Osteocyte (in vitro differentiated cells): ENCODE measurements around the gene SLITRK1. TPM values are rescaled to one million over a fixed set of nuclear protein-coding genes. Genes with fewer than 3 reads are reported as not detected.
A peak's percentile ranks its signal among the peaks of the same experiment; 100 is the strongest.

ENCODE experiments used
- DNase-seq: peaks from one replicate; pipeline ENCODE4 v3.0.0; 2021; ENCODE audit warnings: mixed read lengths; ENCODE audit not compliant: unreplicated experiment; ENCODE audit errors: extremely low spot score
- H3K27ac Mint-ChIP-seq: one replicate; pipeline ENCODE4 v1.8.0; 2021; ENCODE audit warnings: mild to moderate bottlenecking, mixed read lengths; ENCODE audit not compliant: unreplicated experiment
- H3K27me3 Mint-ChIP-seq: one replicate; pipeline ENCODE4 v1.8.0; 2021; ENCODE audit warnings: mixed read lengths; ENCODE audit not compliant: unreplicated experiment
- H3K36me3 Mint-ChIP-seq: one replicate; pipeline ENCODE4 v1.8.0; 2021; ENCODE audit warnings: mixed read lengths; ENCODE audit not compliant: unreplicated experiment
- H3K4me1 Mint-ChIP-seq: one replicate; pipeline ENCODE4 v1.8.0; 2021; ENCODE audit warnings: mixed read lengths; ENCODE audit not compliant: unreplicated experiment
- H3K4me3 Mint-ChIP-seq: one replicate; pipeline ENCODE4 v1.8.0; 2021; ENCODE audit warnings: mild to moderate bottlenecking, moderate library complexity, mixed read lengths; ENCODE audit not compliant: unreplicated experiment
- H3K9me3 Mint-ChIP-seq: one replicate; pipeline ENCODE4 v1.8.0; 2021; ENCODE audit warnings: mixed read lengths; ENCODE audit not compliant: unreplicated experiment
- long read RNA-seq: library from polyadenylated mRNA; unstranded; transcript quantifications from one replicate; pipeline ENCODE4 v2.0.0, GENCODE V29; 2021
- total RNA-seq: library from RNA; stranded (reverse); gene quantifications from 2 replicates; pipeline ENCODE4 v1.2.1, GENCODE V29; 2021
- TF ChIP-seq, protein P1 (sequence below): fragments of 200-600 bp; sonication (generic); IDR thresholded peaks from 2 replicates; pipeline ENCODE4 v1.5.0; 2021; ENCODE audit warnings: antibody characterized with exemption, mild to moderate bottlenecking, moderate library complexity

The SLITRK1 gene, protein sequence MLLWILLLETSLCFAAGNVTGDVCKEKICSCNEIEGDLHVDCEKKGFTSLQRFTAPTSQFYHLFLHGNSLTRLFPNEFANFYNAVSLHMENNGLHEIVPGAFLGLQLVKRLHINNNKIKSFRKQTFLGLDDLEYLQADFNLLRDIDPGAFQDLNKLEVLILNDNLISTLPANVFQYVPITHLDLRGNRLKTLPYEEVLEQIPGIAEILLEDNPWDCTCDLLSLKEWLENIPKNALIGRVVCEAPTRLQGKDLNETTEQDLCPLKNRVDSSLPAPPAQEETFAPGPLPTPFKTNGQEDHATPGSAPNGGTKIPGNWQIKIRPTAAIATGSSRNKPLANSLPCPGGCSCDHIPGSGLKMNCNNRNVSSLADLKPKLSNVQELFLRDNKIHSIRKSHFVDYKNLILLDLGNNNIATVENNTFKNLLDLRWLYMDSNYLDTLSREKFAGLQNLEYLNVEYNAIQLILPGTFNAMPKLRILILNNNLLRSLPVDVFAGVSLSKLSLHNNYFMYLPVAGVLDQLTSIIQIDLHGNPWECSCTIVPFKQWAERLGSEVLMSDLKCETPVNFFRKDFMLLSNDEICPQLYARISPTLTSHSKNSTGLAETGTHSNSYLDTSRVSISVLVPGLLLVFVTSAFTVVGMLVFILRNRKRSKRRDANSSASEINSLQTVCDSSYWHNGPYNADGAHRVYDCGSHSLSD
- 0.21 TPM in 2 replicates for total RNA-seq
- long read RNA-seq, result 0 reads

DNA sequence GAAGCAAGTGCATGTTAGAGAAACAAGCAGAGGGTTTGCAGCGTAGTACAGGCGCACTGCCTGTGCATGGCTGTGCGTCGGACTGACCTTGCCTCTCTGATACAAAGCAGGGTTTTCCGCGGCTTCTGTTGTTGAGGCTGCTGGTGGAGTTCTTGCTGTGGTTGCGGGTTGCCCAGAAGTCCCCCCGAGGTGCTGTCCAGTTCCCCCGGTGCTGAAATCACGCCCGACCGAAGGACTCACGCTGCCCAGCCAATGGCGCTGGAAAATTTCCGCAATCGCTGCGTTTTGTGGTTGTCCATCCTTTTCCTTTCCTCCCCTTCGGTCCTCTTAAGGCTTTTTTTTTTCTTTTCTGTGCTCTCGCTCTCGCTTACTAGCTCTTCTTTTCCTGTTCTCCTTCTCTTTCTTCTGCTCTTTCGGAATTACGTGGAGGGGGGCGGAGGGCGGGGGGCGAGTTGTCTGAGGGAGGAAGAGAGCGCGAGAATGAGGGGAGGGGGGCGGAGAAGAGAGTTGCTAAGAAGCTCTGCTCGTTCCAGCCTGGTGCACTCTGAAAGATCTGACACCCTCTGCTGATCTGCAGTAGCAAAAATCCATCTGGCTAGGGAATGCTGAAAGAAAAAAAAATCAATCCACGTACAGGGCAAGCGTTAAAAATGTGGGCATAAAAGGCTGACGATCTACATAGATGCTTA, at the start of gene SLITRK1:
TSS of gene SLITRK1 (minus strand) at position 558 of the 689 bp plus-strand sequence. CDS start 967 bp downstream, outside the sequence.
- H3K27me3 Mint-ChIP-seq, result peaks cover 49% of the 10 kb centered on the region
- peak; percentile 92 for DNase-seq
- peak within 1 kb of the TSS; percentile 76 for H3K4me3 Mint-ChIP-seq
- no peak within 1 kb of the TSS for H3K27ac Mint-ChIP-seq
- peaks cover 39% of the 10 kb centered on the region for H3K4me1 Mint-ChIP-seq
- no peaks in the 10 kb centered on the region for H3K9me3 Mint-ChIP-seq
- H3K36me3 Mint-ChIP-seq, result no peaks in the 10 kb centered on the region
- TF ChIP-seq, protein P1, sequence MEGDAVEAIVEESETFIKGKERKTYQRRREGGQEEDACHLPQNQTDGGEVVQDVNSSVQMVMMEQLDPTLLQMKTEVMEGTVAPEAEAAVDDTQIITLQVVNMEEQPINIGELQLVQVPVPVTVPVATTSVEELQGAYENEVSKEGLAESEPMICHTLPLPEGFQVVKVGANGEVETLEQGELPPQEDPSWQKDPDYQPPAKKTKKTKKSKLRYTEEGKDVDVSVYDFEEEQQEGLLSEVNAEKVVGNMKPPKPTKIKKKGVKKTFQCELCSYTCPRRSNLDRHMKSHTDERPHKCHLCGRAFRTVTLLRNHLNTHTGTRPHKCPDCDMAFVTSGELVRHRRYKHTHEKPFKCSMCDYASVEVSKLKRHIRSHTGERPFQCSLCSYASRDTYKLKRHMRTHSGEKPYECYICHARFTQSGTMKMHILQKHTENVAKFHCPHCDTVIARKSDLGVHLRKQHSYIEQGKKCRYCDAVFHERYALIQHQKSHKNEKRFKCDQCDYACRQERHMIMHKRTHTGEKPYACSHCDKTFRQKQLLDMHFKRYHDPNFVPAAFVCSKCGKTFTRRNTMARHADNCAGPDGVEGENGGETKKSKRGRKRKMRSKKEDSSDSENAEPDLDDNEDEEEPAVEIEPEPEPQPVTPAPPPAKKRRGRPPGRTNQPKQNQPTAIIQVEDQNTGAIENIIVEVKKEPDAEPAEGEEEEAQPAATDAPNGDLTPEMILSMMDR, result no peak

DNA sequence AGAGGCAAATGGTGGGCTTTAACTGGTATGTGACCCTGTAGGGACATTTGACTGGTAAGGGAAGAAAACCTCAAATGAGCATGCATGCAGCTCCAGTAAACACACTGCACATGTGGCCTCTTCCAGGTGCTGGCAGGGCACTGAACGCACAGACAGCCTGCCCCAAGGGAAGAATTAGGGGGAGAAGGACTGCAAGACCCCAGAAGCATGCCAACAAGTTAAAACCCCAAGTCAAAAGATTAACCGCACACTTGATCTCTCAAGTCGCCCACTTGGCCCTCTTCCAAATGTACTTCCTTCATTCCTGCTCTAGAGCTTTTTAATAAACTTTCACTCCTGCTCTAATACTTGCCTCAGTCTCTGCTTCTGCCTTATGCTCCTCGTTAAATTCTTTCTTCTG, 46.9 kb upstream of the SLITRK1 start:
- Mint-ChIP-seq H3K9me3 (peaks cover 5% of the 10 kb centered on the region), H3K4me3 (no peak overlapping the region), H3K36me3 (no peaks in the 10 kb centered on the region), H3K27me3 (no peaks in the 10 kb centered on the region), H3K27ac (no peak overlapping the region), H3K4me1 (no peaks in the 10 kb centered on the region)
- no peak for DNase-seq
- TF ChIP-seq, protein P1, result no peak

DNA sequence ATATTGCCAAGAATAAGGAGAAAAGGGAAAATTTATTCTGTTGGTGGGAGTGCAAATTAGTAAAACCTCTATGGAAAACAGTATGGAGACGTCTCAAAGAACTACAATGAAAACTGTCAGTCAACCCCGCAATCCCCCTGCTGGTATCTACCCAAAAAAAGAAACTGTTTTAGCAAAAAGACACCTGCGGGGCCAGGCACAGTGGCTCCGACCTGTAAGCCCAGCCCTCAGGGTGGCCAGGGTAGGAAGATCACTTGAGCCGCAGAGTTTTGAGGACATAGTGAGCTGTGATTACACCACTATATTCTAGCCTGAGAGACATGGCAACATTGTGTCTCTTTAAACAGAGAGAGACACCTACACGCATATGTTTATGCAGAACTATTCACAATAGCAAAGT, 37.5 kb upstream of the SLITRK1 start:
- Mint-ChIP-seq H3K36me3 (no peaks in the 10 kb centered on the region), H3K4me1 (no peaks in the 10 kb centered on the region), H3K27me3 (no peaks in the 10 kb centered on the region), H3K27ac (no peak overlapping the region), H3K9me3 (no peaks in the 10 kb centered on the region), H3K4me3 (no peak overlapping the region)
- DNase-seq, result no peak
- TF ChIP-seq, protein P1, result no peak

DNA sequence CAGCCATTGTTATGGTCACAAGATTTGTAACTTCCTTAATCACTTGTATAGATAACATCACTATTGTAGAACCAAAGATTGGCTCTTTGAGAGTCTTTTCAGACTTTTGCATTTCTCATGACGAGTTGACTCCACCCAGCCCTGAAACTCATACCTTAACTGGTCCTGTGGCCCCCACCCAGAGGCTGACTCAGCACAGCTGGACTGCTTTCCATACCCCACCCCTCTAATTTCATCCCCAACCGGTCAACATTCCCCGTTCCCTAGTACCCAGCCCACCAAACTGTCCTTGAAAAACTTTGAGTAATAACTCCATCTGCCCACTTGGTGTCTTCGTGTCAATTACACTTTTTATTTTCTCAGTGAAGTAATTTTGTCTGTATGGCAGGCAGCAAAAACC, 32.1 kb upstream of the SLITRK1 start:
- H3K4me3 Mint-ChIP-seq, result no peak overlapping the region
- no peaks in the 10 kb centered on the region for H3K9me3 Mint-ChIP-seq
- TF ChIP-seq, protein P1, result no peak
- no peaks in the 10 kb centered on the region for H3K27me3 Mint-ChIP-seq
- H3K27ac Mint-ChIP-seq, result no peak overlapping the region
- DNase-seq, result no peak
- no peaks in the 10 kb centered on the region for H3K36me3 Mint-ChIP-seq
- H3K4me1 Mint-ChIP-seq, result no peaks in the 10 kb centered on the region
